Subcutaneous adipose tissue (tissue), 4 donors: Measurements from ENCODE around the gene RPL10. TPM values are rescaled to one million over a fixed set of nuclear protein-coding genes. Genes with fewer than 3 reads are reported as not detected.

Experiments used
- CTCF ChIP-seq: fragments of 450-650 bp; IDR thresholded peaks from one replicate; pipeline ENCODE4 v1.5.1; 2016; ENCODE audit warnings: low read depth, mild to moderate bottlenecking, control low read depth, antibody characterized with exemption, moderate library complexity
- total RNA-seq, 4 donors: library from RNA; depleted of rRNA; stranded (reverse); fragments of >200 nt; gene quantifications; one replicate each; pipeline ENCODE4 v1.1.0, GENCODE V29; 2016

Gene RPL10
- total RNA-seq, 4 donors from 2014 or later: 3,672 to 6,817 (median 5,466) TPM

GRCh38 chrX:154356596-154356995 is 41.6 kb upstream of the RPL10 start:
- no peak for TF ChIP-seq CTCF

- TF ChIP-seq CTCF: no peak
Measured at GRCh38 chrX:154357205-154357604, 41.0 kb upstream of the RPL10 start.

GRCh38 chrX:154358011-154358410 is 40.2 kb upstream of the RPL10 start:
- TF ChIP-seq CTCF: no peak

GRCh38 chrX:154358829-154359228 is 39.3 kb upstream of the RPL10 start:
- no peak for TF ChIP-seq CTCF

- no peak for TF ChIP-seq CTCF
Measured at GRCh38 chrX:154359362-154360154, 38.6 kb upstream of the RPL10 start.

- no peak for TF ChIP-seq CTCF
Measured at GRCh38 chrX:154360155-154360713, 37.9 kb upstream of the RPL10 start.

GRCh38 chrX:154362085-154362742 is 36.0 kb upstream of the RPL10 start:
- TF ChIP-seq CTCF: no peak
